Esophagus squamous epithelium (tissue), 5 donors: ENCODE data around the gene PTGES3L. TPM values are rescaled to one million over a fixed set of nuclear protein-coding genes. Genes with fewer than 3 reads are reported as not detected.
"Not testable (repeated sequence)": the region's sequence is repeated elsewhere in the genome, so short reads cannot be mapped to it uniquely, and the experiment has no call there.

Experiments
- DNase-seq: peaks from one replicate; lab custom pipeline; 2025; lab: John Stamatoyannopoulos, UW
- H3K27ac ChIP-seq, 4 donors: fragments of 200-600 bp; sonication (generic); one replicate each; pipeline ENCODE4 v1.5.1; 2016 to 2019; ENCODE audit warnings: mild to moderate bottlenecking in 1 of 4
- H3K27me3 ChIP-seq, 4 donors: fragments of 200-600 bp; sonication (generic); 1 replicate in 3 of 4; 2 replicates in 1 of 4; pipeline versions ENCODE4 v1.5.1 to v1.6.0; 2017 to 2021; ENCODE audit warnings: antibody characterized with exemption in 1 of 4
- H3K36me3 ChIP-seq, 3 donors: fragments of 200-600 bp; sonication (generic); one replicate each; pipeline ENCODE4 v1.5.1; 2016 to 2019
- H3K4me1 ChIP-seq, 3 donors: fragments of 200-600 bp; sonication (generic); one replicate each; pipeline ENCODE4 v1.5.1; 2017 to 2019
- H3K4me3 ChIP-seq, 4 donors: fragments of 200-600 bp; sonication (generic); 1 replicate in 3 of 4; 2 replicates in 1 of 4; pipeline ENCODE4 v1.5.1; 2016 to 2019; ENCODE audit warnings: mild to moderate bottlenecking in 2 of 4, moderate library complexity in 1 of 4
- H3K9me3 ChIP-seq, 3 donors: fragments of 200-600 bp; sonication (generic); one replicate each; pipeline ENCODE4 v1.5.1; 2016 to 2019
- POLR2A ChIP-seq, 4 donors: fragments of 450-650 bp; IDR thresholded peaks; one replicate each; pipeline ENCODE4 v1.6.1; 2017; ENCODE audit warnings: antibody characterized with exemption in 4 of 4, mild to moderate bottlenecking in 4 of 4, moderate library complexity in 3 of 4
- WGBS, 2 donors: methylation state at CpG; one replicate each; pipeline ENCODE4 v1.1.5; 2018; 5-methylcytosine and 5-hydroxymethylcytosine counted together
- intact Hi-C: fragments of 100-400 bp; cut with DNase I; formaldehyde crosslinking; loops from one replicate; pipeline ENCODE4 v1.15.0; 2022
- total RNA-seq, 4 donors: library from RNA; depleted of rRNA; stranded (reverse); fragments of >200 nt; gene quantifications; one replicate each; pipeline ENCODE4 v1.1.0, GENCODE V29; 2016
- TF ChIP-seq, protein P1 (sequence below), 6 experiments: fragments of 450-650 bp in 4 of 6; fragments of 200-600 bp in 2 of 6; sonication (generic) in 2 of 6; IDR thresholded peaks; one replicate each; pipeline ENCODE4 v1.5.1; 2016 to 2019; ENCODE audit warnings: antibody characterized with exemption in 6 of 6, mild to moderate bottlenecking in 4 of 6, moderate library complexity in 4 of 6
- donor health status: DM: yes; HTN: yes; CAD: no.

PTGES3L gene
- total RNA-seq, 4 donors from 2014 or later: 0.27 to 1.1 TPM; not detected in 2

DNA sequence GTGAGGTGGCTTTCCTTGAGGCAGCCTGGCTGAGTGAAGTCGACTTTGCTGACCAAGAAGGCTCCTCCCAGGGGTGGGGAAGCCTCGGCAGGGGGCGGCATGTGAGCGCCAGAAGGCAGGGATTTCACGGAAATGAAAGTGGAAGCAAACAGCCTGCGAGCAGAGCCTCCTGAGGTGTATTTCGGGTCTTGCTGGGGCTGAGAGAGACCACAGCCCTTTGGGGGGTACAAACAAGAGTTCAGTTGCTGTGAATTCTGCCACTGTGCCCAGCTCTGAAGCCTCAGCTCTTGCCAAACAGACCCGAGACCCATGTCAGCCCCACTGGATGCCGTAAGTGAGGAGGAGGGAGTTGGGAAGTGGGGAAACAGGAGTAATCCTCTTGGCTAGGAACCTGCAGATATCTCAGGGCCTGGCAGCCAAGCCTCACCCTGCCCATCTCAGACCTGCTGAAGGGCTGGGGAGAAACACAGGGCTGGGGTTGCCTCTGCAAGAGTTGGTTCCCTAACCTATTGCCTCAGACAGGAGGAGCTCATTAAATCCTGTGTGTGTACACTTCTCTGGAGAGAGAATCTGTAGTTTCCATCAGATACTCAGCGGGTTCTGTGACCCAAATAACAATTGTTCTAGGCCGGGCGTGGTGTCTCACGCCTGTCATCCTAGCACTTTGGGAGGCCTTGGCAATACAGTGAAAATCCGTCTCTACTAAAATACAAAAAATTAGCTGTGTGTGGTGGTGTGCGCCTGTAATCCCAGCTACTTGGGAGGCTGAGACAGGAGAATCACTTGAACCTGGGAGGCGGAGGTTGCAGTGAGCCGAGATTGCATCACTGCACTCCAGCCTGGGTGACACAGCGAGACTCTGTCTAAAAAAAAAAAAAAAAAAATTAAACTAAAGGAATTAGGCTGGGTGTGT is 27.0 kb upstream of the PTGES3L start, which contains the start of gene IFI35:
TSS of gene IFI35 (plus strand) at position 146 of the 913 bp plus-strand sequence. CDS start at position 310, 164 bp downstream.
- H3K9me3 ChIP-seq: no peaks in the 10 kb centered on the region
- peak within 1 kb of the TSS; percentile 90 to 97 (median 94) for H3K27ac ChIP-seq
- H3K4me1 ChIP-seq: peaks cover 3 to 79% (median 22%) of the 10 kb centered on the region in 3 donors
- DNase-seq: peak; percentile 34
- H3K36me3 ChIP-seq: peaks cover 4 to 31% (median 15%) of the 10 kb centered on the region in 3 donors
- TF ChIP-seq, protein P1, sequence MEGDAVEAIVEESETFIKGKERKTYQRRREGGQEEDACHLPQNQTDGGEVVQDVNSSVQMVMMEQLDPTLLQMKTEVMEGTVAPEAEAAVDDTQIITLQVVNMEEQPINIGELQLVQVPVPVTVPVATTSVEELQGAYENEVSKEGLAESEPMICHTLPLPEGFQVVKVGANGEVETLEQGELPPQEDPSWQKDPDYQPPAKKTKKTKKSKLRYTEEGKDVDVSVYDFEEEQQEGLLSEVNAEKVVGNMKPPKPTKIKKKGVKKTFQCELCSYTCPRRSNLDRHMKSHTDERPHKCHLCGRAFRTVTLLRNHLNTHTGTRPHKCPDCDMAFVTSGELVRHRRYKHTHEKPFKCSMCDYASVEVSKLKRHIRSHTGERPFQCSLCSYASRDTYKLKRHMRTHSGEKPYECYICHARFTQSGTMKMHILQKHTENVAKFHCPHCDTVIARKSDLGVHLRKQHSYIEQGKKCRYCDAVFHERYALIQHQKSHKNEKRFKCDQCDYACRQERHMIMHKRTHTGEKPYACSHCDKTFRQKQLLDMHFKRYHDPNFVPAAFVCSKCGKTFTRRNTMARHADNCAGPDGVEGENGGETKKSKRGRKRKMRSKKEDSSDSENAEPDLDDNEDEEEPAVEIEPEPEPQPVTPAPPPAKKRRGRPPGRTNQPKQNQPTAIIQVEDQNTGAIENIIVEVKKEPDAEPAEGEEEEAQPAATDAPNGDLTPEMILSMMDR (IDR thresholded peaks at IDR 0.05): peak in 5 of 6 experiments; percentile 24 to 50 (median 32)
- TF ChIP-seq POLR2A (IDR thresholded peaks at IDR 0.05): peak in 2 of 4 donors; percentile 10 to 20
- 2 to 8% methylated on average over 10 of the region's 18 CpGs for WGBS, 2 donors
- peak within 1 kb of the TSS; percentile 47 to 87 (median 69) for H3K4me3 ChIP-seq
- H3K27me3 ChIP-seq: no peaks in the 10 kb centered on the region
- intact Hi-C loops: no loop called here

DNA sequence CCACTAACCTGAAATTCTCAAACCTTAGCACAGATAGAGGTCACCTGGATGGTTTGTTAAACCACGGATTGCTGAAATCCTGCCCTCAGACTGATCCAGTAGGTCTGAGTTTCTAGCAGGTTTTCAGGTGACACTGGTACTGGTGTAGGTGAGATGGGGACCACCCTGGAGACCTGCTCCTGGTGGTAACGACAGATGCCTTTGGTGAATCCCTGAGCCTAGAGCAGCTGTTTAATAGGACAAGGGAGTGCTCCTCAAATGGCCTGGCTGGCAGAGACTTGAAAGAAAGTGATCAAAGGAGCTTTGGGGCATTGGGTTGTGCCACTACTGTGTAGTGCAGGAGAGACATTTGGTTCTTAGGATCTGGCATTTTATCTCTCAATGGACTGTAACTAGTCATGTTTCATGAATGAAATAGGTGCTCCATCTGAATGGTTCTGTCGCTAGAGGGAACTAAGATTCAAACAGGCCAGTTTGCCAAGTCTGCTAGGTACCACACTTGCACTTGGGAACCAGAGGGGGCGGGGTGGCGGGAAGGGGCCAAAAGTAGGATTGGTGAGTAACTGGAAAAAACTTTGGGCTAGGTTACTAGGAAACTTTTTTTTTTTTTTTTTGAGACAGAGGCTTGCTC is 23.8 kb upstream of the PTGES3L start:
- H3K27me3 ChIP-seq: no peaks in the 10 kb centered on the region
- peaks cover 17 to 80% (median 42%) of the 10 kb centered on the region in 3 donors for H3K4me1 ChIP-seq
- no peak overlapping the region for H3K4me3 ChIP-seq
- DNase-seq: no peak
- H3K27ac ChIP-seq: peak overlapping the region in 1 of 4 donors; percentile 3
- H3K9me3 ChIP-seq: no peaks in the 10 kb centered on the region
- TF ChIP-seq, protein P1 (IDR thresholded peaks at IDR 0.05): peak in 1 of 6 experiments; percentile 23
- TF ChIP-seq POLR2A (IDR thresholded peaks at IDR 0.05): no peak
- H3K36me3 ChIP-seq: peaks cover 10 to 56% (median 28%) of the 10 kb centered on the region in 3 donors
- intact Hi-C loops: no loop called here
- WGBS, 2 donors: 14 to 54% methylated on average over 3 to 5 of the region's 5 CpGs

DNA sequence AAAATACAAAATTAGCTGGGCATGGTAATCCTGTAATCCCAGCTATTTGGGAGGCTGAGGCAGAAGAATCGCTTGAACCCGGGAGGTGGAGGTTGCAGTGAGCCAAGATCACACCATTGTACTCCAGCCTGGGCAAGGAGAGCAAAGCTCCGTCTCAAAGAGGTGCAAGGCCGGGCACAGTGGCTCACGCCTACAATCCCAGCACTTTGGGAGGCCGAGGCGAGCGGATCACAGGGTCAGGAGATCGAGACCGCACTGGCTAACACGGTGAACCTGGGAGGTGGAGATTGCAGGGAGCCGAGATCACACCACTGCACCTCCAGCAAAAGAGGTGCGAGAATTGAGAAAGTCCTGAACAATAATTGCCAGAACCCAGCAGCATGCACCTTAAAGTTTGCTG is 21.0 kb upstream of the PTGES3L start:
- Histone ChIP-seq H3K4me1 (peaks cover 20 to 62% (median 36%) of the 10 kb centered on the region in 3 donors), H3K27ac (peak overlapping the region in 3 of 4 donors; percentile 4 to 66 (median 53)), H3K36me3 (peaks cover 10 to 56% (median 28%) of the 10 kb centered on the region in 3 donors)
- H3K9me3 ChIP-seq, H3K27me3 ChIP-seq, H3K4me3 ChIP-seq, DNase-seq, intact Hi-C loops: not testable (repeated sequence)
- WGBS, 2 donors: 84 to 86% methylated on average over 8 to 13 of the region's 13 CpGs

DNA sequence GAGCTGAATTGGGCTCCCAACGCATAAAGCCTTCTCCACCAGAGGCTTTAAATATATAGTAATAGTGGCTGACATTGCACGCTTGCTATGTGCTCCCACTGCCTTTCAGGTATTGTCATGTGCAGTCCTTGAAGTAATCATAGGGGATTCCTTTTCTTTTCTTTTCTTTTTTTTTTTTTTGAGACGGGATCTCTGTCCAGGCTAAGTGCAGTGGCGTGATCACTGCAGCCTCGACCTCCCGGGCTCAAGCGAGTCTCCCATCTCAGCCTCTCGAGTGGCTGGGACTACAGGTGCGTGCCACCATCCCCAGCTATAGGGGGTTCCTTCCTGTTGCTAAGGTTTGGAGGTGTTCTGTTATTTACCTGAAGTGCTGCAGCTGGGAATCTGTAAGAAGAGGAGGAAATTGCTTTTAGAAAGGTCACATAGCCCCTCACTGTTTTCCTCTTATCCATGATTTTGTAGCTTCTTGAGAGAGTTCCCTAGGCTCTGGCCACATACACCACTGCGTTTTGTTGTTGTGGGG is 19.2 kb upstream of the PTGES3L start:
- no peak for TF ChIP-seq POLR2A (IDR thresholded peaks at IDR 0.05)
- TF ChIP-seq, protein P1 (IDR thresholded peaks at IDR 0.05): no peak
- peaks cover 10 to 55% (median 28%) of the 10 kb centered on the region in 3 donors for H3K36me3 ChIP-seq
- no peak for DNase-seq
- peaks cover 20 to 58% (median 36%) of the 10 kb centered on the region in 3 donors for H3K4me1 ChIP-seq
- 2 to 10% methylated on average over 10 of the region's 10 CpGs for WGBS, 2 donors
- H3K27me3 ChIP-seq: no peaks in the 10 kb centered on the region
- intact Hi-C loops: no loop called here
- H3K4me3 ChIP-seq: peak overlapping the region; percentile 53 to 95 (median 75)
- H3K9me3 ChIP-seq: no peaks in the 10 kb centered on the region
- peak overlapping the region; percentile 86 to 98 (median 96) for H3K27ac ChIP-seq
